Measurements from ENCODE around the gene SRP72.
"Not testable (repeated sequence)": the region's sequence is repeated elsewhere in the genome, so short reads cannot be mapped to it uniquely, and the experiment has no call there.

The SRP72 gene

GRCh38 chr4:56467284-56468096 is at the start of gene SRP72:
TSS of gene SRP72 (plus strand) at chr4:56467617. CDS start at chr4:56467636, 19 bp downstream.
- peak; percentile 80 for DNase-seq

GRCh38 chr4:56424176-56424575 is 43.2 kb upstream of the SRP72 start:
- no peak for DNase-seq

- DNase-seq = no peak
These were observed 42.5 kb upstream of the SRP72 start for GRCh38 chr4:56424697-56425514.

- no peak for DNase-seq
These were observed 41.9 kb upstream of the SRP72 start for GRCh38 chr4:56425518-56425917.

GRCh38 chr4:56426273-56426672 is 41.1 kb upstream of the SRP72 start:
- DNase-seq = no peak

- DNase-seq = no peak
These were observed 40.2 kb upstream of the SRP72 start for GRCh38 chr4:56427179-56427578.

- DNase-seq = no peak
These were observed 37.2 kb upstream of the SRP72 start for GRCh38 chr4:56430203-56430602.

- no peak for DNase-seq
These were observed 34.1 kb upstream of the SRP72 start for GRCh38 chr4:56433280-56433679.

GRCh38 chr4:56434599-56435139 is 32.7 kb upstream of the SRP72 start:
- DNase-seq = peak; percentile 47

- DNase-seq = peak; percentile 92
These were observed 32.1 kb upstream of the SRP72 start, which contains the start of gene PPAT for GRCh38 chr4:56435140-56435926. TSS of gene PPAT (minus strand) at chr4:56435615. CDS start at chr4:56435477, 138 bp downstream.

- DNase-seq = no peak
These were observed 28.7 kb upstream of the SRP72 start for GRCh38 chr4:56438766-56439165.

GRCh38 chr4:56440983-56441382 is 26.4 kb upstream of the SRP72 start:
- no peak for DNase-seq

GRCh38 chr4:56444719-56445118 is 22.7 kb upstream of the SRP72 start:
- DNase-seq = no peak

- no peak for DNase-seq
These were observed 21.7 kb upstream of the SRP72 start for GRCh38 chr4:56445699-56446098.

GRCh38 chr4:56448301-56448700 is 19.1 kb upstream of the SRP72 start:
- DNase-seq = no peak

GRCh38 chr4:56449475-56449874 is 17.9 kb upstream of the SRP72 start:
- not testable (repeated sequence) for DNase-seq

GRCh38 chr4:56450342-56450741 is 17.1 kb upstream of the SRP72 start:
- no peak for DNase-seq

- DNase-seq = no peak
These were observed 7.3 kb upstream of the SRP72 start for GRCh38 chr4:56460085-56460484.

- DNase-seq = no peak
These were observed 5.3 kb upstream of the SRP72 start for GRCh38 chr4:56462157-56462556.

GRCh38 chr4:56463711-56464110 is 3.7 kb upstream of the SRP72 start:
- no peak for DNase-seq

- no peak for DNase-seq
These were observed 2.8 kb upstream of the SRP72 start for GRCh38 chr4:56464581-56464980.

GRCh38 chr4:56465599-56466295 is 1.7 kb upstream of the SRP72 start:
- DNase-seq = no peak

Data from DMS79 (cell line).